ENCODE data around the gene TNNC2.

DNA sequence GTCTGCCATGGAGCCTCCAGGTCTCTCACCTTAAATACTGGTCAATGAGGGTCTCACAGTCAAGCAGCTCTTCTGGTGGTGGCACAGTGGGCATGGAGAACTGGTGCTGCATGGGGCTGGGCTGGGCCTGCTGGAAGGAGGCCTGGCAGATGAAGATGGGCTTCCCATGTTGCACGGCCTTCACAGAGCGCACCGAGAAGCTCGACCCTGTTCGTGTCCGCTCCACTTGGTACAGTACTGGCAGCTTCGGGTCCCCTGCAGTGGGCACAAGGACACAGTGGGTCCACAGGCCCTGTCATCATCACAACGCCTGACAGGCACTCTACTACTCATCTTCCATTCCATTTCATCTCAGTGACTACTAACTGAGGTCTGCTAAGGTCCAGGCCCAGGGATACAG is 21.3 kb upstream of the TNNC2 start:
- TF ChIP-seq CTCF (IDR thresholded peaks at IDR 0.05; ENCODE audit: poor library complexity, severe bottlenecking) (no peak), TAF1 (IDR thresholded peaks at IDR 0.05; ENCODE audit: low read depth) (no peak), SMC3 (conservative IDR thresholded peaks at IDR 0.05; ENCODE audit: poor library complexity) (no peak), EZH2 (IDR thresholded peaks at IDR 0.05; ENCODE audit: borderline replicate concordance, insufficient read depth, low read length, poor library complexity, severe bottlenecking) (no peak), RAD21 (conservative IDR thresholded peaks at IDR 0.05) (no peak), MXI1 (conservative IDR thresholded peaks at IDR 0.05; ENCODE audit: poor library complexity, severe bottlenecking) (no peak)
- TF ChIP-seq, protein P1, sequence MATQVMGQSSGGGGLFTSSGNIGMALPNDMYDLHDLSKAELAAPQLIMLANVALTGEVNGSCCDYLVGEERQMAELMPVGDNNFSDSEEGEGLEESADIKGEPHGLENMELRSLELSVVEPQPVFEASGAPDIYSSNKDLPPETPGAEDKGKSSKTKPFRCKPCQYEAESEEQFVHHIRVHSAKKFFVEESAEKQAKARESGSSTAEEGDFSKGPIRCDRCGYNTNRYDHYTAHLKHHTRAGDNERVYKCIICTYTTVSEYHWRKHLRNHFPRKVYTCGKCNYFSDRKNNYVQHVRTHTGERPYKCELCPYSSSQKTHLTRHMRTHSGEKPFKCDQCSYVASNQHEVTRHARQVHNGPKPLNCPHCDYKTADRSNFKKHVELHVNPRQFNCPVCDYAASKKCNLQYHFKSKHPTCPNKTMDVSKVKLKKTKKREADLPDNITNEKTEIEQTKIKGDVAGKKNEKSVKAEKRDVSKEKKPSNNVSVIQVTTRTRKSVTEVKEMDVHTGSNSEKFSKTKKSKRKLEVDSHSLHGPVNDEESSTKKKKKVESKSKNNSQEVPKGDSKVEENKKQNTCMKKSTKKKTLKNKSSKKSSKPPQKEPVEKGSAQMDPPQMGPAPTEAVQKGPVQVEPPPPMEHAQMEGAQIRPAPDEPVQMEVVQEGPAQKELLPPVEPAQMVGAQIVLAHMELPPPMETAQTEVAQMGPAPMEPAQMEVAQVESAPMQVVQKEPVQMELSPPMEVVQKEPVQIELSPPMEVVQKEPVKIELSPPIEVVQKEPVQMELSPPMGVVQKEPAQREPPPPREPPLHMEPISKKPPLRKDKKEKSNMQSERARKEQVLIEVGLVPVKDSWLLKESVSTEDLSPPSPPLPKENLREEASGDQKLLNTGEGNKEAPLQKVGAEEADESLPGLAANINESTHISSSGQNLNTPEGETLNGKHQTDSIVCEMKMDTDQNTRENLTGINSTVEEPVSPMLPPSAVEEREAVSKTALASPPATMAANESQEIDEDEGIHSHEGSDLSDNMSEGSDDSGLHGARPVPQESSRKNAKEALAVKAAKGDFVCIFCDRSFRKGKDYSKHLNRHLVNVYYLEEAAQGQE (IDR thresholded peaks at IDR 0.05; ENCODE audit: borderline replicate concordance): no peak

All from neural cell (in vitro differentiated cells).